HepG2 (cell line): ENCODE results near the gene RHBDD1. TPM values are rescaled to one million over a fixed set of nuclear protein-coding genes. Genes with fewer than 3 reads are reported as not detected.

ENCODE experiments used
- ATAC-seq: fragments of 200-7000 bp; cut with Tn5 transposase; 3 replicates; pipeline ENCODE4 v1.9.1; 2020; ENCODE audit warnings: mild to moderate bottlenecking, moderate library complexity
- BruUV-seq: library from RNA; stranded (reverse); fragments of 400-500 nt; replicated peaks from 2 replicates; lab custom pipeline; 2021; lab: Mats Ljungman, UMichigan
- CTCF ChIA-PET: fragments of 300-600 bp; formaldehyde crosslinking; extraction: SDS; loops from one replicate; lab custom pipeline; 2021; ENCODE audit warnings: low total read pairs, inconsistent platforms, low intra/inter-chr PET ratio; lab: Yijun Ruan, JAX
- POLR2A ChIA-PET: fragments of 350-600 bp; sonication (Branson Sonifier 250); formaldehyde crosslinking; loops from one replicate; lab custom pipeline; 2020; ENCODE audit warnings: antibody characterized with exemption, inconsistent platforms; lab: Yijun Ruan, JAX
- DNase-seq: peaks from one replicate; pipeline ENCODE4 v3.0.0-alpha.2; 2015; ENCODE audit warnings: low spot score
- FAIRE-seq: peaks from 3 replicates; lab custom pipeline; 2011; peaks lifted over from hg19 to GRCh38; lab: Jason Lieb, UNC
- H2AFZ ChIP-seq: one replicate; pipeline ENCODE4 v1.6.1; 2011; ENCODE audit warnings: low read length, inconsistent platforms
- H3K27ac ChIP-seq: fragments of 300-600 bp; 3 replicates; pipeline ENCODE4 v1.8.0; 2011; ENCODE audit warnings: mixed run types, mild to moderate bottlenecking, mixed read lengths, low read length, inconsistent platforms; ENCODE audit not compliant: insufficient read depth; ENCODE audit errors: extremely low read length
- H3K27me3 ChIP-seq, 2 experiments: fragments of 200-600 bp in 1 of 2; 2 replicates in 1 of 2; 3 replicates in 1 of 2; pipeline versions ENCODE4 v1.6.0 to v1.8.0; 2011; ENCODE audit warnings: low read length in 2 of 2, mild to moderate bottlenecking in 2 of 2, moderate library complexity in 2 of 2, inconsistent platforms in 1 of 2; ENCODE audit not compliant: insufficient read depth in 2 of 2, control insufficient read depth in 1 of 2
- H3K36me3 ChIP-seq, 2 experiments: fragments of 200-600 bp in 1 of 2; replicated peaks in 1 of 2; 2 replicates in 1 of 2; 3 replicates in 1 of 2; pipeline versions ENCODE4 v1.5.1 to v1.8.0; 2011; ENCODE audit warnings: low read length in 2 of 2, inconsistent platforms in 1 of 2; ENCODE audit not compliant: insufficient read depth in 2 of 2, control insufficient read depth in 1 of 2
- H3K4me1 ChIP-seq: 2 replicates; pipeline ENCODE4 v1.5.1; 2012; ENCODE audit warnings: low read length, inconsistent platforms; ENCODE audit not compliant: insufficient read depth
- H3K4me2 ChIP-seq: 2 replicates; pipeline ENCODE4 v1.6.0; 2011; ENCODE audit warnings: low read depth, low read length, inconsistent platforms
- H3K4me3 ChIP-seq, 3 experiments: fragments of 200-600 bp in 1 of 3; sonication (generic), shearing (Covaris generic) in 1 of 3; replicated peaks in 1 of 3; 2 replicates each; pipeline ENCODE4 v1.5.1; 2011 to 2016; ENCODE audit warnings: low read length in 3 of 3, inconsistent platforms in 2 of 3, low read depth in 2 of 3, mild to moderate bottlenecking in 2 of 3, control low read depth in 1 of 3, mixed read lengths in 1 of 3; ENCODE audit not compliant: insufficient read depth in 1 of 3
- H3K79me2 ChIP-seq: one replicate; pipeline ENCODE4 v1.6.1; 2011; ENCODE audit warnings: low read length, inconsistent platforms; ENCODE audit not compliant: insufficient read depth
- H3K9ac ChIP-seq: 2 replicates; pipeline ENCODE4 v1.6.0; 2011; ENCODE audit warnings: mild to moderate bottlenecking, low read depth, low read length, inconsistent platforms; ENCODE audit not compliant: insufficient read depth
- H3K9me3 ChIP-seq: 2 replicates; pipeline ENCODE4 v1.5.1; 2012; ENCODE audit warnings: mild to moderate bottlenecking, low read length
- H4K20me1 ChIP-seq: 2 replicates; pipeline ENCODE4 v1.6.0; 2011; ENCODE audit warnings: inconsistent platforms, mild to moderate bottlenecking, low read length, moderate library complexity; ENCODE audit not compliant: insufficient read depth
- ARID3A ChIP-seq: IDR thresholded peaks from 2 replicates; pipeline ENCODE4 v1.6.1; 2012; ENCODE audit warnings: low read depth, low read length, improper control_type of control experiment
- BCL6 ChIP-seq: IDR thresholded peaks from 2 replicates; pipeline ENCODE4 v1.6.1; 2016; ENCODE audit warnings: missing genetic modification reagents, missing compliant biosample characterization
- DMAP1 ChIP-seq: IDR thresholded peaks from 2 replicates; pipeline ENCODE4 v1.6.1; 2016
- E2F1 ChIP-seq: sonication (generic); formaldehyde crosslinking; IDR thresholded peaks from 2 replicates; pipeline ENCODE4 v1.5.0; 2020; ENCODE audit warnings: missing genetic modification reagents
- EZH2 ChIP-seq: conservative IDR thresholded peaks from 2 replicates; pipeline ENCODE4 v1.6.1; 2012; ENCODE audit warnings: mild to moderate bottlenecking, low read depth, low read length, moderate library complexity
- FOSL1 ChIP-seq: sonication (generic); formaldehyde crosslinking; IDR thresholded peaks from 2 replicates; pipeline ENCODE4 v1.9.0; 2021; ENCODE audit warnings: missing genetic modification reagents, borderline replicate concordance
- JUND ChIP-seq: sonication (generic); formaldehyde crosslinking; IDR thresholded peaks from 2 replicates; pipeline ENCODE4 v1.8.0; 2022; ENCODE audit warnings: mild to moderate bottlenecking, missing genetic modification reagents
- MYNN ChIP-seq: sonication (generic); formaldehyde crosslinking; IDR thresholded peaks from 2 replicates; pipeline ENCODE4 v1.4.0; 2020; ENCODE audit warnings: mild to moderate bottlenecking, low read depth, missing genetic modification reagents
- XBP1 ChIP-seq: sonication (generic); formaldehyde crosslinking; IDR thresholded peaks from 2 replicates; pipeline ENCODE4 v1.5.0; 2020; ENCODE audit warnings: missing genetic modification reagents
- ZBTB33 ChIP-seq: sonication (generic); formaldehyde crosslinking; IDR thresholded peaks from 2 replicates; pipeline ENCODE4 v1.4.0; 2020; ENCODE audit warnings: missing genetic modification reagents
- ZMAT5 ChIP-seq: sonication (generic); formaldehyde crosslinking; IDR thresholded peaks from 2 replicates; pipeline ENCODE4 v1.5.0; 2020; ENCODE audit warnings: mild to moderate bottlenecking, low read depth, missing genetic modification reagents, borderline replicate concordance
- ZNF333 ChIP-seq: sonication (generic); formaldehyde crosslinking; IDR thresholded peaks from 2 replicates; pipeline ENCODE4 v1.4.0; 2020; ENCODE audit warnings: mild to moderate bottlenecking, missing genetic modification reagents, borderline replicate concordance
- ZNF34 ChIP-seq: sonication (generic); formaldehyde crosslinking; IDR thresholded peaks from 2 replicates; pipeline ENCODE4 v1.4.0; 2020; ENCODE audit warnings: mild to moderate bottlenecking, missing genetic modification reagents, borderline replicate concordance
- ZNF44 ChIP-seq: sonication (generic); formaldehyde crosslinking; IDR thresholded peaks from 2 replicates; pipeline ENCODE4 v1.5.1; 2020; ENCODE audit warnings: mild to moderate bottlenecking, missing genetic modification reagents
- ZNF547 ChIP-seq: sonication (generic); formaldehyde crosslinking; IDR thresholded peaks from 2 replicates; pipeline ENCODE4 v1.5.1; 2020; ENCODE audit warnings: mild to moderate bottlenecking, missing genetic modification reagents
- ZNF781 ChIP-seq: sonication (generic); formaldehyde crosslinking; IDR thresholded peaks from 2 replicates; pipeline ENCODE4 v1.5.1; 2020; ENCODE audit warnings: borderline replicate concordance, mild to moderate bottlenecking, missing genetic modification reagents; ENCODE audit errors: not compliant biosample characterization
- WGBS: methylation state at CpG from one replicate; pipeline ENCODE4 v1.1.6; 2017; ENCODE audit warnings: low lambda C conversion rate; 5-methylcytosine and 5-hydroxymethylcytosine counted together
- in situ Hi-C: cut with HindIII; loops from 2 replicates; pipeline ENCODE4 v1.10.0; 2017; ENCODE audit warnings: low pct_unique_long_range_greater_than_20kb; ENCODE audit not compliant: extremely low pct_ligation_motif_present
- intact Hi-C: fragments of 100-400 bp; cut with micrococcal nuclease; formaldehyde crosslinking; loops from one replicate; pipeline ENCODE4 v1.10.0; 2022; ENCODE audit not compliant: unreplicated experiment
- polyA plus RNA-seq, 8 experiments: library from polyadenylated mRNA; depleted of rRNA in 3 of 8; stranded (reverse) in 7 of 8; unstranded in 1 of 8; fragments of >200 nt; fragmentation: Illumina TruSeq in 4 of 8; extraction: Trizol in 4 of 8; gene quantifications; 2 replicates each; pipeline versions ENCODE4 v1.2.1 to v1.2.3, GENCODE V29; 2011 to 2016; ENCODE audit warnings: low read depth in 4 of 8, missing spikeins in 1 of 8, mixed read lengths in 1 of 8; ENCODE audit not compliant: insufficient read depth in 1 of 8
- total RNA-seq, 5 experiments: library from RNA; depleted of rRNA; stranded (reverse); fragments of >200 nt; fragmentation: Illumina TruSeq; extraction: Trizol; gene quantifications; 2 replicates each; pipeline ENCODE4 v1.2.3, GENCODE V29; 2016; ENCODE audit warnings: low read depth in 1 of 5

Gene RHBDD1
- total and polyA plus RNA-seq, 2 of the 13 experiments (the other 11 are each of a cell fraction or from before 2014, with no cell fraction given): 8.2 to 9.5 TPM

GRCh38 chr2:226895579-226895978 is 59.7 kb downstream of the RHBDD1 start:
- ChIA-PET POLR2A (no interaction called here), CTCF (no interaction called here)
- no peak for TF ChIP-seq DMAP1 (CRISPR knock-in tag)
- no peak for TF ChIP-seq JUND (CRISPR knock-in tag)
- no peak for TF ChIP-seq ARID3A
- no peak for TF ChIP-seq ZNF547 (CRISPR knock-in tag)
- TF ChIP-seq MYNN: no peak
- TF ChIP-seq XBP1 (CRISPR knock-in tag): no peak
- TF ChIP-seq ZNF333: no peak
- no peak for TF ChIP-seq BCL6 (CRISPR knock-in tag)
- TF ChIP-seq ZNF34 (CRISPR knock-in tag): no peak
- no peak for TF ChIP-seq ZNF44 (CRISPR knock-in tag)
- TF ChIP-seq ZNF781: no peak
- TF ChIP-seq ZMAT5 (CRISPR knock-in tag): no peak
- no peak for TF ChIP-seq E2F1 (CRISPR knock-in tag)
- TF ChIP-seq EZH2: no peak
- TF ChIP-seq ZBTB33 (CRISPR knock-in tag): no peak
- no peak for TF ChIP-seq FOSL1 (CRISPR knock-in tag)
- WGBS: 59% methylated on average over 2 of the region's 2 CpGs
- no peak for FAIRE-seq
- Histone ChIP-seq H4K20me1 (no peaks in the 10 kb centered on the region), H2AFZ (no peak overlapping the region), H3K27me3 (no peaks in the 10 kb centered on the region), H3K9me3 (no peaks in the 10 kb centered on the region), H3K4me1 (no peaks in the 10 kb centered on the region), H3K27ac (no peak overlapping the region), H3K4me2 (no peak overlapping the region), H3K36me3 (no peaks in the 10 kb centered on the region), H3K4me3 (no peak overlapping the region), H3K9ac (no peak overlapping the region), H3K79me2 (no peaks in the 10 kb centered on the region)
- BruUV-seq: no TSS peak
- intact Hi-C loops: no loop called here
- DNase-seq: no peak
- ATAC-seq: no peak
- in situ Hi-C loops: no loop called here
